Naive thymus-derived CD8-positive, alpha-beta T cell (primary cell): Measurements from ENCODE around the gene AP1S1. TPM values are rescaled to one million over a fixed set of nuclear protein-coding genes. Genes with fewer than 3 reads are reported as not detected.
"Not testable (repeated sequence)": the region's sequence is repeated elsewhere in the genome, so short reads cannot be mapped to it uniquely, and the experiment has no call there.

ENCODE experiments used
- ATAC-seq, 2 donors: fragments of 150-1000 bp; cut with Tn5 transposase in 1 of 2; sonication (Bioruptor Pico), chemical (Tn5 transposase) in 1 of 2; 1 replicate in 1 of 2; 2 replicates in 1 of 2; pipeline ENCODE4 v1.10.0; 2021; ENCODE audit warnings: mild to moderate bottlenecking in 2 of 2, moderate library complexity in 2 of 2
- POLR2A ChIA-PET: fragments of 350-600 bp; sonication (Branson Sonifier 250); formaldehyde crosslinking; loops from one replicate; lab custom pipeline; 2021; ENCODE audit warnings: antibody characterized with exemption; lab: Charles Lee
- DNase-seq, 10 donors: peaks; one replicate each; pipeline versions ENCODE4 v3.0.0 to v3.0.0-alpha.2; 2020 to 2022
- H3K27ac Mint-ChIP-seq, 10 donors: one replicate each; pipeline ENCODE4 v1.8.0; 2020 to 2022; ENCODE audit warnings: mild to moderate bottlenecking in 10 of 10, mixed read lengths in 10 of 10, moderate library complexity in 4 of 10, inconsistent platforms in 1 of 10
- H3K27me3 Mint-ChIP-seq, 5 donors: one replicate each; pipeline ENCODE4 v1.8.0; 2021 to 2022; ENCODE audit warnings: mixed read lengths in 5 of 5
- H3K36me3 Mint-ChIP-seq, 3 donors: one replicate each; pipeline ENCODE4 v1.8.0; 2020 to 2022; ENCODE audit warnings: mixed read lengths in 3 of 3, mild to moderate bottlenecking in 2 of 3, inconsistent platforms in 1 of 3
- H3K4me1 Mint-ChIP-seq, 4 donors: one replicate each; pipeline ENCODE4 v1.8.0; 2021 to 2022; ENCODE audit warnings: mixed read lengths in 4 of 4
- H3K4me3 Mint-ChIP-seq, 10 donors: one replicate each; pipeline ENCODE4 v1.8.0; 2020 to 2022; ENCODE audit warnings: mild to moderate bottlenecking in 10 of 10, mixed read lengths in 10 of 10, moderate library complexity in 6 of 10, inconsistent platforms in 1 of 10
- H3K9me3 Mint-ChIP-seq, 9 donors: one replicate each; pipeline ENCODE4 v1.8.0; 2020 to 2022; ENCODE audit warnings: mixed read lengths in 9 of 9, mild to moderate bottlenecking in 3 of 9, inconsistent platforms in 1 of 9, moderate library complexity in 1 of 9
- polyA plus RNA-seq, 3 donors: library from polyadenylated mRNA; unstranded; fragments of 300-500 nt; fragmentation: Illumina TruSeq; gene quantifications; one replicate each; pipeline ENCODE4 v1.2.3, GENCODE V29; 2021
- total RNA-seq, 8 experiments: library from RNA in 2 of 8; stranded (reverse) in 2 of 8; gene quantifications; one replicate each; pipeline ENCODE4 v1.2.3 and lab custom pipeline; 2021 to 2026

Gene AP1S1
- total and polyA plus RNA-seq, 5 experiments from 2014 or later, result 3.3 to 9.9 (median 4.6) TPM

DNA sequence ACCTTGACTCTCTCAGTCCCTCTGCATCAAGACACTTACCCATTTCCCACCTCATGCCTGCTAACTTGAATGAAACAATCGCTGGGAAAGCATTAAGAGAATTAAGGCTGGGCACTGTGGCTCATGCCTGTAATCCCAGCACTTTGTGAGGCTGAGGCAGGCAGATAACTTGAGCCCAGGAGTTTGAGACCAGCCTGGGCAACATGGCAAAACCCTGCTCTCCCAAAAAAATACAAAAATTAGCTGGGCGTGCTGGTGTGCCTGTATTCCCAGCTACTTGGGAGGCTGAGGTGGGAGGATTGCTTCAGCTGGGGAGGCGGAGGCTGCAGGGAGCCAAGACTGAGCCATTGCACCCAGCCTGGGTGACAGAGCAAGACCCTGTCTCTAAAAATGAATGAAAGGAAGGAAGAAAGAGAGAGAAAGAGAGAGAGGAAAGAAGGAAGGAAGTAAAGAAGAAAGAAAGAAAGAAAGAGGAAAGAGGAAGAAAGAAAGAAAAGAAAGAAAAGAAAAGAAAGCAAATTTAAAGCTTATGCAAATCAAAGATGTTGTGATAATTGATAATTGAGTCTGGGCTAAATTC is 26.7 kb upstream of the AP1S1 start:
- DNase-seq (no peak), ATAC-seq (no peak)
- H3K36me3 Mint-ChIP-seq, result no peaks in the 10 kb centered on the region
- H3K27ac Mint-ChIP-seq, result peak overlapping the region in 3 of 10 donors; percentile 63 to 81 (median 71)
- peaks cover 22 to 38% (median 31%) of the 10 kb centered on the region in 4 donors for H3K4me1 Mint-ChIP-seq
- H3K27me3 Mint-ChIP-seq, result peaks cover 24 to 85% (median 34%) of the 10 kb centered on the region in 5 donors
- POLR2A ChIA-PET, result no interaction called here
- peak overlapping the region in 7 of 10 donors; percentile 61 to 76 (median 66) for H3K4me3 Mint-ChIP-seq
- H3K9me3 Mint-ChIP-seq, result no peaks in the 10 kb centered on the region

DNA sequence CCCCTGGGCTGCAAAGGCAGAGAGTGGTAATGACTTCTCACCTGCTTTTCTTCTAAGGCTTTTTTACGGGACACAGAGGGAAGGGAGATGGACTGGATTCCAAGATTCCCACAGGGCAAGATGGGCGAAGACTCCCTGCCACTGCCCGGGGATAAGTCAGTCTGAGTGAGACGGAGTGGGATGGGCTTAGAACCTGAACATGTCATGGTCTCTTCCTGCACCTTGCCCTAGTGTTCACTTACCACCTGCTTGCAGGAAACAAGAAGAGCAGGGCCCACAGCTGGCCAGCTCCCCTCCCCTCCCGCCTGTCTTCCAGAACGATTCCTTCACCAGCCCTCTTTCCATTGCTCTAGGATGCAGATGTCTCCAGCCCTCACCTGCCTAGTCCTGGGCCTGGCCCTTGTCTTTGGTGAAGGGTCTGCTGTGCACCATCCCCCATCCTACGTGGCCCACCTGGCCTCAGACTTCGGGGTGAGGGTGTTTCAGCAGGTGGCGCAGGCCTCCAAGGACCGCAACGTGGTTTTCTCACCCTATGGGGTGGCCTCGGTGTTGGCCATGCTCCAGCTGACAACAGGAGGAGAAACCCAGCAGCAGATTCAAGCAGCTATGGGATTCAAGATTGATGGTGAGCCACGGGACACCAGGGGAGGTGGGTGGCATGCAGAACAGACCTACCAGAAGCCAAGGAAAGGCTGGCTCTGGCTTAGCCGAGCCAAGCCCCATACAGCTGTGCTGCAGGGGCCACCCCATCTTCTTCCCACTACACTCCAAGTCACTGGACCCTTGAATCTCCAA is 26.0 kb upstream of the AP1S1 start:
- Mint-ChIP-seq H3K36me3 (no peaks in the 10 kb centered on the region), H3K27ac (no peak overlapping the region), H3K4me1 (peaks cover 22 to 38% (median 29%) of the 10 kb centered on the region in 4 donors), H3K9me3 (no peaks in the 10 kb centered on the region), H3K4me3 (no peak overlapping the region), H3K27me3 (peaks cover 20 to 84% (median 30%) of the 10 kb centered on the region in 5 donors)
- no peak for DNase-seq
- ATAC-seq, result no peak
- POLR2A ChIA-PET, result no interaction called here

DNA sequence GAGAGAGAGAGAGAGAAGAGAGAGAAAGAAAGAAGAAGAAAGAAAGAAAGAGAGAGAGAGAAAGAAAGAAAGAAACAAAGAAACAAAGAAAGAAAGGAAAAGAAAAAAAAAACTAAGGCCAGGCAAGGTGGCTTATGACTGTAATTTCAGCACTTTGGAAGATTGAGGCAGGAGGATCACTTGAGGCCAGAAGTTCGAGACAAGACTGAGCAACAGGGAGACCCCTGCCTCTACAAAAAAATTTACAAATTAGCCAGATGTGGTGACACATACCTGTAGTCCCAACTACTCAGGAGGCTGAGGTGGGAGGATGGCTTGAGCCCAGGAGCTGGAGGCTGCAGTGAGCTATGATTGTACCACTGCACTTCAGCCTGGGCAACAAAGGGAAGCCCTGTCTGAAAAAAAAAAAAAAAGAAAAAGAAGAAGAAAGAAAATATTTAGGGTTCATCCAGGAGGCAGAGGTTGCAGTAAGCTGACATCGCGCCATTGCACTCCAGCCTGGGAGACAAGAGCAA is 24.6 kb upstream of the AP1S1 start:
- H3K36me3 Mint-ChIP-seq, result no peaks in the 10 kb centered on the region
- no peak for DNase-seq
- H3K4me3 Mint-ChIP-seq, result no peak overlapping the region
- H3K27me3 Mint-ChIP-seq, result peaks cover 19 to 86% (median 33%) of the 10 kb centered on the region in 5 donors
- peaks cover 20 to 34% (median 26%) of the 10 kb centered on the region in 4 donors for H3K4me1 Mint-ChIP-seq
- no peak overlapping the region for H3K27ac Mint-ChIP-seq
- POLR2A ChIA-PET, result interaction anchor here (0.6 to 0.7 kb wide), 2 partner anchors 12 to 97 kb away, joined by 4 to 7 read pairs; no protein-coding TSS in a partner anchor
- H3K9me3 Mint-ChIP-seq, result no peaks in the 10 kb centered on the region
- ATAC-seq, result no peak

DNA sequence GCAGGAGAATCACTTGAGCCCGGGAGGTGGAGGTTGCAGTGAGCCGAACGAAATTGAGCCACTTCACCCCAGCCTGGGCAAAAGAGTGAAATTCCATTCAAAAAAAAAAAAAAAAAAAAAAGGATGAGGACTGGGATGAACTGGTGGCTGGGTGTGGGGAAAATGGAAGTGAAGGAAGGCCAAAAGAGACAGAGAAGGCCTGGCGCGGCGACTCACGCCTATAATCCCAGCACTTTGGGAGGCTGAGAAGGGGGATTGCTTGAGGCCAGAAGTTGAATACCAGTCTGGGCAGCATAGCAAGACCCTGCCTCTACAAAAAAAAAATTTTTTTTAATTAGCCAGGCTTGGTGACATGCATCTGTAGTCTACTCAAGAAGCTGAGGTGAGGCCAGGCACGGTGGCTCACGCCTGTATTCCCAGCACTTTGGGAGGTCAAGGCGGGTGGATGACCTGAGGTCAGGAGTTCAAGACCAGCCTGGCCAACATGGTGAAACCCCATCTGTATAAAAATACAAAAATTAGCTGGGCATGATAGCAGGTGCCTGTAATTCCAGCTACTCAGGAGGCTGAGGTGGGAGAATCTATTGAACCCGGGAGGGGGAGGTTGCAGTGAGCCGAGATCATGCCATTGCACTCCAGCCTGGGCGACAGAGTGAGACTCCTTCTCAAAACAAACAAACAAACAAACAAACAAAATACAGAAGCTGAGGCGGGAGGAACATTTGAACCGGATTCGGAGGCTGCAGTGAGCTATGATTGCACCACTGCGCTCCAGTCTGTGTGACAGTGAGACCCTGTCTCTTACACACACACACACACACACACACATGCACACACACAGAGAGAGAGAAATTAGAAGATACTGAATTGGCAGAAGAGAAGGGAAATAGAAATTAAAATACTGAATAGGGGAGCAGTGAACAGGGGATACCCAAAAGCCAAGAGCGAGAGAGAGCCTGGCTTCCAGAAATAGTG is 21.4 kb upstream of the AP1S1 start:
- ATAC-seq, H3K9me3 Mint-ChIP-seq, H3K36me3 Mint-ChIP-seq, POLR2A ChIA-PET, DNase-seq, H3K4me3 Mint-ChIP-seq: not testable (repeated sequence)
- H3K4me1 Mint-ChIP-seq, result peaks cover 1 to 11% (median 6%) of the 10 kb centered on the region in 4 donors
- H3K27ac Mint-ChIP-seq, result peak overlapping the region in 1 of 10 donors; percentile 80
- peaks cover 6 to 76% (median 25%) of the 10 kb centered on the region in 5 donors for H3K27me3 Mint-ChIP-seq

DNA sequence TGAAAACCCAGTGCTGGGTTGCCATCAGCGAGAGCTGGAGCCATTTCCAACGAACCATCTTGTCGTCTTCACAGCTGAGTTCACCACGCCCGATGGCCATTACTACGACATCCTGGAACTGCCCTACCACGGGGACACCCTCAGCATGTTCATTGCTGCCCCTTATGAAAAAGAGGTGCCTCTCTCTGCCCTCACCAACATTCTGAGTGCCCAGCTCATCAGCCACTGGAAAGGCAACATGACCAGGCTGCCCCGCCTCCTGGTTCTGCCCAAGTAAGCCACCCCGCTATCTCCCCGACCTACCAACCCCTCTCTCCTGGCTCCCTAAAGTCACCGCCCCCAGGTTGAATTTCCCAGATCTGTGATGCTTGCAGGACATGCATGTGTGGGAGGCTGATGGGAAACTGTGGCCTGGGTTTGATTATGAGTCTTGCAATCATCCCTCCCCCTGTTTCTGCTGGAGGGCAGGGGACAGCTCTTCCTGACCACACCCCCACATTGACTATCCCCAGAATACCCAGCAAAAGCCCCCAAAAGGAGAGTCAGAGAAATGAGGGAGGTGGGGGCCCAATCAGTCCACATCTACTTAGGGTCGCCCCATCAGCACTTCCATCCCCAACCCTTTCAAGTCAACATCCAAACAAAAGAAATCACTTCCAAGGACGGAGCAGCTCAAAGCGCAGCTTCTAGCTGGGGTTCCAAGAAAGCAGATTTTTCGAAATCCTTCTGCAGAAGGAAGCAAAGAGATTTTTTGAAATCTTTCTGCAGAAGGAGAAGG is 20.5 kb upstream of the AP1S1 start:
- H3K27me3 Mint-ChIP-seq, result peaks cover 6 to 71% (median 20%) of the 10 kb centered on the region in 5 donors
- H3K36me3 Mint-ChIP-seq, result no peaks in the 10 kb centered on the region
- POLR2A ChIA-PET, result interaction anchor here (0.5 kb wide), 1 partner anchor 75 kb away, joined by 3 read pairs; no protein-coding TSS in a partner anchor
- DNase-seq (no peak), ATAC-seq (no peak)
- peaks cover 6 to 19% (median 8%) of the 10 kb centered on the region in 4 donors for H3K4me1 Mint-ChIP-seq
- H3K9me3 Mint-ChIP-seq, result no peaks in the 10 kb centered on the region
- H3K4me3 Mint-ChIP-seq, result no peak overlapping the region
- peak overlapping the region in 1 of 10 donors; percentile 91 for H3K27ac Mint-ChIP-seq

DNA sequence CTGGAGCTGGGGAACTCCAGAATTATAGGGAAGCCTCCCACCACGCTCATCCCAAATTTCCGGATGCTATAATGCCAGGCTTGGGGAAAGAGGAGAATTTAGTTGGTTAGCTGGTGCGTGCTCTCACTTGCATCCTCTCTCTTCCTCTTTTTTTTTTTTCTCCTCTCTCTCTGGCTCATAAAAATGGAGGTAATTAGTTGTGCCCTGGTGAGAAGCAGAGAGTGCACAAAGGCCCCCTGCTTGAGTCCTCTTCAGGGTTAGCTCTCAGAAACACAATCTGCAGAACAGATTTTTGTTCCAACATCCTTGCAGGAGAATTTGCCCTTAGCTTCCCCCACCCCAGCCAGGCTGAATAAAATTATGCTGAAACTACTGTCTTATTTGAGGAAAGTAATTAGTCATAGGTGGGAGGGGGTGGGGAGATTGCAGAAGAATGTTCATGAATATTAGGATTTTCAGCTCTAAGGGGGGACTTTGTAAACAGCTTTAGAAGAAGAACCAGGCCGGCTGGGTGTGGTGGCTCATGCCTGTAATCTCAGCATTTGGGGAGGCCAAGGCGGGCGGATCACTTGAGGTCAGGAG is 19.8 kb upstream of the AP1S1 start:
- peak overlapping the region in 1 of 10 donors; percentile 49 for H3K27ac Mint-ChIP-seq
- POLR2A ChIA-PET, result interaction anchor here (0.5 kb wide), 1 partner anchor 75 kb away, joined by 3 read pairs; no protein-coding TSS in a partner anchor
- peaks cover 3 to 65% (median 20%) of the 10 kb centered on the region in 5 donors for H3K27me3 Mint-ChIP-seq
- DNase-seq (no peak), ATAC-seq (no peak)
- peaks cover 6 to 20% (median 8%) of the 10 kb centered on the region in 4 donors for H3K4me1 Mint-ChIP-seq
- no peaks in the 10 kb centered on the region for H3K36me3 Mint-ChIP-seq
- H3K9me3 Mint-ChIP-seq, result no peaks in the 10 kb centered on the region
- H3K4me3 Mint-ChIP-seq, result no peak overlapping the region

DNA sequence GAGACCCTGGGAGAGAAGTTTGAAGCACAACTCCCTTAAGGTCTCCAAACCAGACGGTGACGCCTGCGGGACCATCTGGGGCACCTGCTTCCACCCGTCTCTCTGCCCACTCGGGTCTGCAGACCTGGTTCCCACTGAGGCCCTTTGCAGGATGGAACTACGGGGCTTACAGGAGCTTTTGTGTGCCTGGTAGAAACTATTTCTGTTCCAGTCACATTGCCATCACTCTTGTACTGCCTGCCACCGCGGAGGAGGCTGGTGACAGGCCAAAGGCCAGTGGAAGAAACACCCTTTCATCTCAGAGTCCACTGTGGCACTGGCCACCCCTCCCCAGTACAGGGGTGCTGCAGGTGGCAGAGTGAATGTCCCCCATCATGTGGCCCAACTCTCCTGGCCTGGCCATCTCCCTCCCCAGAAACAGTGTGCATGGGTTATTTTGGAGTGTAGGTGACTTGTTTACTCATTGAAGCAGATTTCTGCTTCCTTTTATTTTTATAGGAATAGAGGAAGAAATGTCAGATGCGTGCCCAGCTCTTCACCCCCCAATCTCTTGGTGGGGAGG is 16.5 kb upstream of the AP1S1 start:
- POLR2A ChIA-PET, result no interaction called here
- DNase-seq (no peak), ATAC-seq (no peak)
- Mint-ChIP-seq H3K27me3 (peaks cover 0 to 39% (median 10%) of the 10 kb centered on the region in 5 donors), H3K27ac (peak overlapping the region in 4 of 10 donors; percentile 2 to 67 (median 44)), H3K36me3 (no peaks in the 10 kb centered on the region), H3K4me1 (peaks cover 6 to 31% (median 8%) of the 10 kb centered on the region in 4 donors), H3K4me3 (peak overlapping the region in 3 of 10 donors; percentile 23 to 63 (median 56)), H3K9me3 (no peaks in the 10 kb centered on the region)

DNA sequence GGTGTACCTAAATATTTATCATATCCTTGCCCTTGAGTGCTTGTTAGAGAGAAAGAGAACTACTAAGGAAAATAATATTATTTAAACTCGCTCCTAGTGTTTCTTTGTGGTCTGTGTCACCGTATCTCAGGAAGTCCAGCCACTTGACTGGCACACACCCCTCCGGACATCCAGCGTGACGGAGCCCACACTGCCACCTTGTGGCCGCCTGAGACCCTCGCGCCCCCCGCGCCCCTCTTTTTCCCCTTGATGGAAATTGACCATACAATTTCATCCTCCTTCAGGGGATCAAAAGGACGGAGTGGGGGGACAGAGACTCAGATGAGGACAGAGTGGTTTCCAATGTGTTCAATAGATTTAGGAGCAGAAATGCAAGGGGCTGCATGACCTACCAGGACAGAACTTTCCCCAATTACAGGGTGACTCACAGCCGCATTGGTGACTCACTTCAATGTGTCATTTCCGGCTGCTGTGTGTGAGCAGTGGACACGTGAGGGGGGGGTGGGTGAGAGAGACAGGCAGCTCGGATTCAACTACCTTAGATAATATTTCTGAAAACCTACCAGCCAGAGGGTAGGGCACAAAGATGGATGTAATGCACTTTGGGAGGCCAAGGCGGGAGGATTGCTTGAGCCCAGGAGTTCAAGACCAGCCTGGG is 15.9 kb upstream of the AP1S1 start:
- Mint-ChIP-seq H3K4me3 (peak overlapping the region in 7 of 10 donors; percentile 2 to 64 (median 38)), H3K27me3 (peaks cover 1 to 37% (median 12%) of the 10 kb centered on the region in 5 donors), H3K9me3 (no peaks in the 10 kb centered on the region), H3K36me3 (no peaks in the 10 kb centered on the region), H3K27ac (peak overlapping the region in 5 of 10 donors; percentile 9 to 67 (median 43)), H3K4me1 (peaks cover 6 to 31% (median 9%) of the 10 kb centered on the region in 4 donors)
- peak; percentile 97 for ATAC-seq
- POLR2A ChIA-PET, result no interaction called here
- DNase-seq, result peak in 9 of 10 donors; percentile 32 to 86 (median 44)

DNA sequence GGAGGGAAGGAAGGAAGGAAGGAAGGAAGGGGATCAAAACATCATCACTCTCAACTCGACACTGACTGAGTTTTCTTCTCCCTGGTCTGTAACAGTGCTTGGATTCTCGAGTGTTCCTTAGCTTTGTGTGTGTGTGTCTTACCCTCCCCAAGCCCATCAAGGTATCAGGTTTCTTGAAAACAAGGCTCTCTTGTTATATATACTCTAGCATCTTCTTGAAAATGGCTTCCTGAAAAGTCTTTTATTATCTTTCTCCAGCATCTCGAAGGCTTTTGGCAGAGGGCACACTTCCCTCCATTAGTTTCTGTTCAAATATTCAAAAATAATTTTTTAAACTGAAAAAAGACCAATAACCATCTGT is 14.0 kb upstream of the AP1S1 start:
- POLR2A ChIA-PET, result no interaction called here
- H3K4me3 Mint-ChIP-seq, result no peak overlapping the region
- DNase-seq (no peak), ATAC-seq (no peak)
- H3K27ac Mint-ChIP-seq, result peak overlapping the region in 5 of 10 donors; percentile 16 to 85 (median 58)
- H3K36me3 Mint-ChIP-seq, result no peaks in the 10 kb centered on the region
- H3K9me3 Mint-ChIP-seq, result no peaks in the 10 kb centered on the region
- H3K27me3 Mint-ChIP-seq, result peaks cover 7 to 35% (median 12%) of the 10 kb centered on the region in 5 donors
- H3K4me1 Mint-ChIP-seq, result peaks cover 9 to 31% (median 12%) of the 10 kb centered on the region in 4 donors

DNA sequence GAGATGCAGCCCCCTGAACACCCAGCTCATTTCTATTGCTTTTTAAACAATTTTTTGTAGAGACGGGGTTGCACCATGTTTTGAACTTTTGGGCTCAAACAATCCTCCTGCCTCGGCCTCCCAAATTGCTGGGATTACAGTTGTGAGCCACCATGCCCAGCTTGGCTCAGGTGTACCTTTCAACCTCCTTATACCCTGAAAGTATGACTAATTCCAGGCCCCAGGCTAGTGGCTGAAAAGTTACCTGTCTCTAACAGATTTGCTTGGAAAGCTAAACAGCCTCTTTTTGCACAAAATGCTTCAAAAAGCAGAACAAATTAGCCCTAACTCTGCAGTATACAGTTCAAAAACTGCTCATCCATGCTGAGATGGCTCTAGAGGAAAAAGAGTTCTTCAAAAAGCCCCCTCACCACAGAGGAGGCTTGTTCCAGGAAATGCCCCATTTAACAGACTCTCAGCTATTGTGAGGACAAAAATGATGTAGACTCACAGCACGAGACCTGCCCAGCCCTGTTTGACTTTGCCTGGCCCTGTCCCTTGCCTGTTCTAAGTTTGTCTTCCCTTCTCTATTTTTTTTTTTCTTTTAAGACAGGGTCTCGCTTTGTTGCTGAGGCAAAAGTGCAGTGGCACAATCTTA is 13.4 kb upstream of the AP1S1 start:
- H3K4me1 Mint-ChIP-seq, result peaks cover 9 to 31% (median 12%) of the 10 kb centered on the region in 4 donors
- H3K27me3 Mint-ChIP-seq, result peaks cover 8 to 29% (median 15%) of the 10 kb centered on the region in 5 donors
- H3K36me3 Mint-ChIP-seq, result no peaks in the 10 kb centered on the region
- H3K27ac Mint-ChIP-seq, result peak overlapping the region in 3 of 10 donors; percentile 11 to 66 (median 35)
- peak overlapping the region in 1 of 10 donors; percentile 14 for H3K4me3 Mint-ChIP-seq
- DNase-seq, result no peak
- POLR2A ChIA-PET, result interaction anchor here (0.5 kb wide), 1 partner anchor 11 kb away, joined by 7 read pairs; no protein-coding TSS in a partner anchor
- no peaks in the 10 kb centered on the region for H3K9me3 Mint-ChIP-seq
- no peak for ATAC-seq
